Hepatocyte (in vitro differentiated cells): ENCODE measurements around the gene KANK4.

ENCODE experiments used
- EZH2 ChIP-seq: fragments of 200-600 bp; sonication (generic); IDR thresholded peaks from 2 replicates; pipeline ENCODE4 v1.6.1; 2016; ENCODE audit warnings: antibody characterized with exemption, mild to moderate bottlenecking, borderline replicate concordance
- TF ChIP-seq, protein P1 (sequence below): fragments of 200-600 bp; sonication (generic); IDR thresholded peaks from 2 replicates; pipeline ENCODE4 v1.5.1; 2016; ENCODE audit warnings: antibody characterized with exemption, mild to moderate bottlenecking; ENCODE audit not compliant: poor library complexity

- TF ChIP-seq, protein P1, sequence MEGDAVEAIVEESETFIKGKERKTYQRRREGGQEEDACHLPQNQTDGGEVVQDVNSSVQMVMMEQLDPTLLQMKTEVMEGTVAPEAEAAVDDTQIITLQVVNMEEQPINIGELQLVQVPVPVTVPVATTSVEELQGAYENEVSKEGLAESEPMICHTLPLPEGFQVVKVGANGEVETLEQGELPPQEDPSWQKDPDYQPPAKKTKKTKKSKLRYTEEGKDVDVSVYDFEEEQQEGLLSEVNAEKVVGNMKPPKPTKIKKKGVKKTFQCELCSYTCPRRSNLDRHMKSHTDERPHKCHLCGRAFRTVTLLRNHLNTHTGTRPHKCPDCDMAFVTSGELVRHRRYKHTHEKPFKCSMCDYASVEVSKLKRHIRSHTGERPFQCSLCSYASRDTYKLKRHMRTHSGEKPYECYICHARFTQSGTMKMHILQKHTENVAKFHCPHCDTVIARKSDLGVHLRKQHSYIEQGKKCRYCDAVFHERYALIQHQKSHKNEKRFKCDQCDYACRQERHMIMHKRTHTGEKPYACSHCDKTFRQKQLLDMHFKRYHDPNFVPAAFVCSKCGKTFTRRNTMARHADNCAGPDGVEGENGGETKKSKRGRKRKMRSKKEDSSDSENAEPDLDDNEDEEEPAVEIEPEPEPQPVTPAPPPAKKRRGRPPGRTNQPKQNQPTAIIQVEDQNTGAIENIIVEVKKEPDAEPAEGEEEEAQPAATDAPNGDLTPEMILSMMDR, result no peak
- no peak for TF ChIP-seq EZH2
Observed at GRCh38 chr1:62259551-62259950, 59.7 kb downstream of the KANK4 start.
